Stimulated activated CD8-positive, alpha-beta memory T cell treated with anti-CD3 and anti-CD28 coated beads, Interleukin-4, amount 100 ng/mL, for 48 hours (primary cell): ENCODE results near the gene INAFM1.
"Not testable (repeated sequence)": the region's sequence is repeated elsewhere in the genome, so short reads cannot be mapped to it uniquely, and the experiment has no call there.

Experiments used
- DNase-seq: peaks from one replicate; pipeline ENCODE4 v3.0.0-alpha.2; 2020

INAFM1 gene

GRCh38 chr19:47271949-47272348, 2.7 kb upstream of the INAFM1 start:
- DNase-seq = no peak

- DNase-seq = peak; percentile 66
Observed at GRCh38 chr19:47272448-47273312, 2.0 kb upstream of the INAFM1 start.

GRCh38 chr19:47273313-47274070, 1.2 kb upstream of the INAFM1 start:
- peak; percentile 92 for DNase-seq

- DNase-seq = peak; percentile 38
Observed at GRCh38 chr19:47274891-47275761, 441 bp downstream of the INAFM1 start.

GRCh38 chr19:47275791-47276461, 1.2 kb downstream of the INAFM1 start:
- DNase-seq = no peak

- not testable (repeated sequence) for DNase-seq
Observed at GRCh38 chr19:47276513-47276912, 1.8 kb downstream of the INAFM1 start.

GRCh38 chr19:47280183-47280797, 5.6 kb downstream of the INAFM1 start:
- peak; percentile 84 for DNase-seq

- DNase-seq = no peak
Observed at GRCh38 chr19:47283405-47284059, 8.8 kb downstream of the INAFM1 start.

GRCh38 chr19:47284324-47284899, 9.7 kb downstream of the INAFM1 start:
- DNase-seq = peak; percentile 47

- peak; percentile 85 for DNase-seq
Observed at GRCh38 chr19:47296036-47296435, 21.4 kb downstream of the INAFM1 start.

GRCh38 chr19:47300867-47301266, 26.2 kb downstream of the INAFM1 start:
- DNase-seq = not testable (repeated sequence)

GRCh38 chr19:47302249-47302648, 27.6 kb downstream of the INAFM1 start:
- no peak for DNase-seq

- no peak for DNase-seq
Observed at GRCh38 chr19:47303966-47304365, 29.3 kb downstream of the INAFM1 start.

- DNase-seq = peak; percentile 80
Observed at GRCh38 chr19:47305309-47305751, 30.6 kb downstream of the INAFM1 start.

GRCh38 chr19:47306303-47306702, 31.6 kb downstream of the INAFM1 start:
- DNase-seq = no peak

GRCh38 chr19:47309038-47309437, 34.4 kb downstream of the INAFM1 start:
- no peak for DNase-seq

GRCh38 chr19:47309608-47310007, 34.9 kb downstream of the INAFM1 start, which contains the start of gene C5AR1:
Gene C5AR1 (plus strand): TSS chr19:47309861. CDS start chr19:47309896, 35 bp downstream.
- DNase-seq = no peak

GRCh38 chr19:47310323-47310722, 35.6 kb downstream of the INAFM1 start:
- no peak for DNase-seq

GRCh38 chr19:47310819-47311218, 36.1 kb downstream of the INAFM1 start:
- no peak for DNase-seq

GRCh38 chr19:47312366-47313006, 37.8 kb downstream of the INAFM1 start:
- no peak for DNase-seq
